GM12878 (cell line): ENCODE data around the gene EFTUD2. TPM values are rescaled to one million over a fixed set of nuclear protein-coding genes. Genes with fewer than 3 reads are reported as not detected.

Source experiments
- ASH2L ChIP-seq: fragments of 300-600, 200-600 bp; sonication (generic); IDR thresholded peaks from 2 replicates; pipeline ENCODE4 v1.6.1; 2017; ENCODE audit warnings: low read depth, mild to moderate bottlenecking, borderline replicate concordance
- ATF7 ChIP-seq: fragments of 450-650 bp; IDR thresholded peaks from 2 replicates; pipeline ENCODE4 v1.6.1; 2016; ENCODE audit warnings: low read depth, mild to moderate bottlenecking
- BMI1 ChIP-seq: fragments of 450-650 bp; IDR thresholded peaks from 2 replicates; pipeline ENCODE4 v1.6.1; 2016; ENCODE audit warnings: mild to moderate bottlenecking, moderate library complexity, borderline replicate concordance
- EED ChIP-seq: sonication (generic); IDR thresholded peaks from 2 replicates; pipeline ENCODE4 v1.6.1; 2016; ENCODE audit warnings: antibody characterized with exemption, low read depth
- FOS ChIP-seq: IDR thresholded peaks from 3 replicates; pipeline ENCODE4 v1.6.1; 2011; ENCODE audit warnings: borderline replicate concordance; ENCODE audit not compliant: insufficient read length; ENCODE audit errors: extremely low read depth
- KLF5 ChIP-seq: fragments of 450-650 bp; IDR thresholded peaks from 2 replicates; pipeline ENCODE4 v1.6.1; 2014; ENCODE audit warnings: mild to moderate bottlenecking; ENCODE audit not compliant: partially characterized antibody
- MTA2 ChIP-seq: fragments of 450-650 bp; IDR thresholded peaks from 2 replicates; pipeline ENCODE4 v1.6.1; 2016; ENCODE audit warnings: low read depth, mild to moderate bottlenecking, moderate library complexity
- NFYA ChIP-seq: IDR thresholded peaks from 2 replicates; pipeline ENCODE4 v1.6.1; 2011; ENCODE audit warnings: low read depth, mild to moderate bottlenecking, low read length, improper control_type of control experiment, borderline replicate concordance
- PAX8 ChIP-seq: fragments of 450-650 bp; IDR thresholded peaks from 2 replicates; pipeline ENCODE4 v1.6.1; 2017; ENCODE audit warnings: mild to moderate bottlenecking, moderate library complexity
- POLR2AphosphoS2 ChIP-seq: IDR thresholded peaks from 2 replicates; pipeline ENCODE4 v1.6.1; 2011; ENCODE audit warnings: low read depth, mild to moderate bottlenecking, low read length, improper control_type of control experiment, moderate library complexity
- SMAD1 ChIP-seq: fragments of 450-650 bp; IDR thresholded peaks from 2 replicates; pipeline ENCODE4 v1.6.1; 2018; ENCODE audit warnings: mild to moderate bottlenecking, low read depth; ENCODE audit not compliant: partially characterized antibody
- SPI1 ChIP-seq: IDR thresholded peaks from 2 replicates; pipeline ENCODE4 v1.6.1; 2011; ENCODE audit warnings: low read depth, mild to moderate bottlenecking, low read length, moderate library complexity, borderline replicate concordance; ENCODE audit not compliant: insufficient read depth
- STAT3 ChIP-seq: IDR thresholded peaks from 2 replicates; pipeline ENCODE4 v1.6.1; 2011; ENCODE audit warnings: low read depth, low read length, improper control_type of control experiment
- YBX1 ChIP-seq: fragments of 450-650 bp; IDR thresholded peaks from 2 replicates; pipeline ENCODE4 v1.6.1; 2016; ENCODE audit warnings: antibody characterized with exemption
- polyA plus RNA-seq, 11 experiments: library from polyadenylated mRNA; depleted of rRNA in 4 of 11; unstranded in 6 of 11; stranded (reverse) in 5 of 11; fragments of >200 nt; fragmentation: Nextera tagmentation in 4 of 11; fragmentation: Illumina TruSeq in 1 of 11; extraction: Ambion mirVana in 4 of 11; extraction: Trizol in 1 of 11; gene quantifications; 1 replicate in 1 of 11; 2 replicates in 10 of 11; pipeline versions ENCODE4 v1.2.1 to v1.2.3, GENCODE V29; 2011 to 2016; ENCODE audit warnings: inconsistent platforms in 2 of 11, missing spikeins in 2 of 11, low read depth in 1 of 11
- total RNA-seq, 4 experiments: library from RNA; depleted of rRNA in 3 of 4; stranded (reverse); fragments of >200 nt in 3 of 4; fragmentation: Illumina TruSeq in 1 of 4; extraction: Trizol in 1 of 4; gene quantifications; 2 replicates each; pipeline versions ENCODE4 v1.2.1 to v1.2.3, GENCODE V29; 2013 to 2021
- TF ChIP-seq, protein P1 (sequence below): fragments of 450-650 bp; IDR thresholded peaks from 2 replicates; pipeline ENCODE4 v1.6.1; 2018; ENCODE audit warnings: borderline replicate concordance, mild to moderate bottlenecking; ENCODE audit not compliant: partially characterized antibody
- TF ChIP-seq, protein P2 (sequence below): fragments of 450-650 bp; IDR thresholded peaks from 2 replicates; pipeline ENCODE4 v1.6.1; 2014; ENCODE audit warnings: mild to moderate bottlenecking
- TF ChIP-seq, protein P3 (sequence below): IDR thresholded peaks from 2 replicates; pipeline ENCODE4 v1.6.1; 2012; ENCODE audit warnings: low read depth, low read length, improper control_type of control experiment
- TF ChIP-seq, protein P4 (sequence below): fragments of 450-650 bp; IDR thresholded peaks from 2 replicates; pipeline ENCODE4 v1.6.1; 2016; ENCODE audit warnings: mild to moderate bottlenecking
- TF ChIP-seq, protein P5 (sequence below): IDR thresholded peaks from 2 replicates; pipeline ENCODE4 v1.6.1; 2012; ENCODE audit warnings: mild to moderate bottlenecking, low read depth, low read length

Gene EFTUD2
- total and polyA plus RNA-seq, 10 of the 15 experiments (the other 5 are each of a cell fraction or from before 2014, with no cell fraction given): 33.0 to 198 (median 126) TPM

DNA sequence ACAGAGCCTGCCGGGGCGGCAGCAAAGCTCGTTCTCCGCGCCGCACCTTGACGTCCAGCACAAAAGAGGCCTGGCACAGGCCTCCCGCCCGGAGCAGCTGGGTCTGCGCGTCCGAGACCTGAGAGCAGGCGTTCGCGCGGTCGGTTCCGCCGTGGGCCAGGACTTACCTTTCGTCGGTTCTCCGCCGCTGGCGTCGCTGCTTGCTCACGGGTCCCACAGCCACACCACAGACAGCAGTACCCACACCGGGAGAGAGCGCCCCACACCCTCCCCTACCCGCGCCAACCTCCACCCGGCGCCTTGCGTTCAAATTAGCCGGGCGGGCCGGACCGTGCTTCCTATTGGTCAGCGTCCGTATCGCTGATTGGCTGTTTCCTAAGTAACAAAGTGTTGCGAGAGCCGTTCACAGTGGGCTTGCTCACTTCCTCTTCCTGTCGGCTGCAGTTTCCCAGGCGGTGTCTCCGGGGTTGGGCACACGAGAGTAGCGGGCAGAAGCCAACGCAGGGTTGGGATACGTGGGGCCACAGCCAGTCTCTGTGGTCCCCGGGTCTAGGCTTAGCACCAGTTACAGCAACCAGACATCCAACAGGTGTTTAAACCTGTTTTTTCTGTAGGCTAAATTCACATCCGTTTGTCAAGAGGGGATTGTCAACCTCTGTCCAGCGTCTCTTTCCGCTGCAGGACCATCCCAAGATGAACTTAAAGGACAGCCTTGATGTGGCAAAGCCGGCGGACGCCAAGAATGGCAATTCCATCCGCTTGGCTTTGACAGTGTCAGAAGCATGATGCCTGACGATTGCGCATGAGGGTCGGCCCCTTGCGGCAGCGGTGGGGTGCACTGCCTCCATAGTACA, 48.4 kb upstream of the EFTUD2 start, which contains the start of gene KIF18B (continued):
- peak; percentile 94 for TF ChIP-seq SPI1
- TF ChIP-seq, protein P1, sequence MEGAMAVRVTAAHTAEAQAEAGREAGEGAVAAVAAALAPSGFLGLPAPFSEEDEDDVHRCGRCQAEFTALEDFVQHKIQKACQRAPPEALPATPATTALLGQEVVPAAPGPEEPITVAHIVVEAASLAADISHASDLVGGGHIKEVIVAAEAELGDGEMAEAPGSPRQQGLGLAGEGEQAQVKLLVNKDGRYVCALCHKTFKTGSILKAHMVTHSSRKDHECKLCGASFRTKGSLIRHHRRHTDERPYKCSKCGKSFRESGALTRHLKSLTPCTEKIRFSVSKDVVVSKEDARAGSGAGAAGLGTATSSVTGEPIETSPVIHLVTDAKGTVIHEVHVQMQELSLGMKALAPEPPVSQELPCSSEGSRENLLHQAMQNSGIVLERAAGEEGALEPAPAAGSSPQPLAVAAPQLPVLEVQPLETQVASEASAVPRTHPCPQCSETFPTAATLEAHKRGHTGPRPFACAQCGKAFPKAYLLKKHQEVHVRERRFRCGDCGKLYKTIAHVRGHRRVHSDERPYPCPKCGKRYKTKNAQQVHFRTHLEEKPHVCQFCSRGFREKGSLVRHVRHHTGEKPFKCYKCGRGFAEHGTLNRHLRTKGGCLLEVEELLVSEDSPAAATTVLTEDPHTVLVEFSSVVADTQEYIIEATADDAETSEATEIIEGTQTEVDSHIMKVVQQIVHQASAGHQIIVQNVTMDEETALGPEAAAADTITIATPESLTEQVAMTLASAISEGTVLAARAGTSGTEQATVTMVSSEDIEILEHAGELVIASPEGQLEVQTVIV: peak; percentile 79
- TF ChIP-seq EED: peak; percentile 40; the same call in 1 of the 2 replicates
- TF ChIP-seq SMAD1: peak; percentile 87
- peak; percentile 6; the same call in 1 of the 2 replicates for TF ChIP-seq NFYA
- TF ChIP-seq, protein P2, sequence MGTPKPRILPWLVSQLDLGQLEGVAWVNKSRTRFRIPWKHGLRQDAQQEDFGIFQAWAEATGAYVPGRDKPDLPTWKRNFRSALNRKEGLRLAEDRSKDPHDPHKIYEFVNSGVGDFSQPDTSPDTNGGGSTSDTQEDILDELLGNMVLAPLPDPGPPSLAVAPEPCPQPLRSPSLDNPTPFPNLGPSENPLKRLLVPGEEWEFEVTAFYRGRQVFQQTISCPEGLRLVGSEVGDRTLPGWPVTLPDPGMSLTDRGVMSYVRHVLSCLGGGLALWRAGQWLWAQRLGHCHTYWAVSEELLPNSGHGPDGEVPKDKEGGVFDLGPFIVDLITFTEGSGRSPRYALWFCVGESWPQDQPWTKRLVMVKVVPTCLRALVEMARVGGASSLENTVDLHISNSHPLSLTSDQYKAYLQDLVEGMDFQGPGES: peak; percentile 60; the same call in 1 of the 2 replicates
- TF ChIP-seq PAX8: no peak
- TF ChIP-seq, protein P3, sequence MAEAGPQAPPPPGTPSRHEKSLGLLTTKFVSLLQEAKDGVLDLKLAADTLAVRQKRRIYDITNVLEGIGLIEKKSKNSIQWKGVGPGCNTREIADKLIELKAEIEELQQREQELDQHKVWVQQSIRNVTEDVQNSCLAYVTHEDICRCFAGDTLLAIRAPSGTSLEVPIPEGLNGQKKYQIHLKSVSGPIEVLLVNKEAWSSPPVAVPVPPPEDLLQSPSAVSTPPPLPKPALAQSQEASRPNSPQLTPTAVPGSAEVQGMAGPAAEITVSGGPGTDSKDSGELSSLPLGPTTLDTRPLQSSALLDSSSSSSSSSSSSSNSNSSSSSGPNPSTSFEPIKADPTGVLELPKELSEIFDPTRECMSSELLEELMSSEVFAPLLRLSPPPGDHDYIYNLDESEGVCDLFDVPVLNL: peak; percentile 100
- peak; percentile 62 for TF ChIP-seq FOS
- TF ChIP-seq YBX1: no peak
- TF ChIP-seq, protein P4, sequence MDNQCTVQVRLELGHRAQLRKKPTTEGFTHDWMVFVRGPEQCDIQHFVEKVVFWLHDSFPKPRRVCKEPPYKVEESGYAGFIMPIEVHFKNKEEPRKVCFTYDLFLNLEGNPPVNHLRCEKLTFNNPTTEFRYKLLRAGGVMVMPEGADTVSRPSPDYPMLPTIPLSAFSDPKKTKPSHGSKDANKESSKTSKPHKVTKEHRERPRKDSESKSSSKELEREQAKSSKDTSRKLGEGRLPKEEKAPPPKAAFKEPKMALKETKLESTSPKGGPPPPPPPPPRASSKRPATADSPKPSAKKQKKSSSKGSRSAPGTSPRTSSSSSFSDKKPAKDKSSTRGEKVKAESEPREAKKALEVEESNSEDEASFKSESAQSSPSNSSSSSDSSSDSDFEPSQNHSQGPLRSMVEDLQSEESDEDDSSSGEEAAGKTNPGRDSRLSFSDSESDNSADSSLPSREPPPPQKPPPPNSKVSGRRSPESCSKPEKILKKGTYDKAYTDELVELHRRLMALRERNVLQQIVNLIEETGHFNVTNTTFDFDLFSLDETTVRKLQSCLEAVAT: peak; percentile 90
- TF ChIP-seq, protein P5, sequence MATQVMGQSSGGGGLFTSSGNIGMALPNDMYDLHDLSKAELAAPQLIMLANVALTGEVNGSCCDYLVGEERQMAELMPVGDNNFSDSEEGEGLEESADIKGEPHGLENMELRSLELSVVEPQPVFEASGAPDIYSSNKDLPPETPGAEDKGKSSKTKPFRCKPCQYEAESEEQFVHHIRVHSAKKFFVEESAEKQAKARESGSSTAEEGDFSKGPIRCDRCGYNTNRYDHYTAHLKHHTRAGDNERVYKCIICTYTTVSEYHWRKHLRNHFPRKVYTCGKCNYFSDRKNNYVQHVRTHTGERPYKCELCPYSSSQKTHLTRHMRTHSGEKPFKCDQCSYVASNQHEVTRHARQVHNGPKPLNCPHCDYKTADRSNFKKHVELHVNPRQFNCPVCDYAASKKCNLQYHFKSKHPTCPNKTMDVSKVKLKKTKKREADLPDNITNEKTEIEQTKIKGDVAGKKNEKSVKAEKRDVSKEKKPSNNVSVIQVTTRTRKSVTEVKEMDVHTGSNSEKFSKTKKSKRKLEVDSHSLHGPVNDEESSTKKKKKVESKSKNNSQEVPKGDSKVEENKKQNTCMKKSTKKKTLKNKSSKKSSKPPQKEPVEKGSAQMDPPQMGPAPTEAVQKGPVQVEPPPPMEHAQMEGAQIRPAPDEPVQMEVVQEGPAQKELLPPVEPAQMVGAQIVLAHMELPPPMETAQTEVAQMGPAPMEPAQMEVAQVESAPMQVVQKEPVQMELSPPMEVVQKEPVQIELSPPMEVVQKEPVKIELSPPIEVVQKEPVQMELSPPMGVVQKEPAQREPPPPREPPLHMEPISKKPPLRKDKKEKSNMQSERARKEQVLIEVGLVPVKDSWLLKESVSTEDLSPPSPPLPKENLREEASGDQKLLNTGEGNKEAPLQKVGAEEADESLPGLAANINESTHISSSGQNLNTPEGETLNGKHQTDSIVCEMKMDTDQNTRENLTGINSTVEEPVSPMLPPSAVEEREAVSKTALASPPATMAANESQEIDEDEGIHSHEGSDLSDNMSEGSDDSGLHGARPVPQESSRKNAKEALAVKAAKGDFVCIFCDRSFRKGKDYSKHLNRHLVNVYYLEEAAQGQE: peak; percentile 42; the same call in 1 of the 2 replicates
- TF ChIP-seq POLR2AphosphoS2: peak; percentile 94
- no peak for TF ChIP-seq STAT3
- peak; percentile 41; the same call in 1 of the 2 replicates for TF ChIP-seq BMI1
- TF ChIP-seq MTA2: peak; percentile 39; the same call in 1 of the 2 replicates
- peak; percentile 71 for TF ChIP-seq KLF5
- 0 out of 2 replicates have a peak, but pooled peaks have one; percentile 21 for TF ChIP-seq ATF7
- no peak for TF ChIP-seq ASH2L
